Measurements from ENCODE around the gene SCRT2. TPM values are rescaled to one million over a fixed set of nuclear protein-coding genes. Genes with fewer than 3 reads are reported as not detected.

Gene SCRT2
- total and polyA plus RNA-seq, 9 of the 15 experiments (the other 6 are each of a cell fraction or from before 2014, with no cell fraction given), result 0.04 to 0.75 (median 0.13) TPM; not detected in 2

DNA sequence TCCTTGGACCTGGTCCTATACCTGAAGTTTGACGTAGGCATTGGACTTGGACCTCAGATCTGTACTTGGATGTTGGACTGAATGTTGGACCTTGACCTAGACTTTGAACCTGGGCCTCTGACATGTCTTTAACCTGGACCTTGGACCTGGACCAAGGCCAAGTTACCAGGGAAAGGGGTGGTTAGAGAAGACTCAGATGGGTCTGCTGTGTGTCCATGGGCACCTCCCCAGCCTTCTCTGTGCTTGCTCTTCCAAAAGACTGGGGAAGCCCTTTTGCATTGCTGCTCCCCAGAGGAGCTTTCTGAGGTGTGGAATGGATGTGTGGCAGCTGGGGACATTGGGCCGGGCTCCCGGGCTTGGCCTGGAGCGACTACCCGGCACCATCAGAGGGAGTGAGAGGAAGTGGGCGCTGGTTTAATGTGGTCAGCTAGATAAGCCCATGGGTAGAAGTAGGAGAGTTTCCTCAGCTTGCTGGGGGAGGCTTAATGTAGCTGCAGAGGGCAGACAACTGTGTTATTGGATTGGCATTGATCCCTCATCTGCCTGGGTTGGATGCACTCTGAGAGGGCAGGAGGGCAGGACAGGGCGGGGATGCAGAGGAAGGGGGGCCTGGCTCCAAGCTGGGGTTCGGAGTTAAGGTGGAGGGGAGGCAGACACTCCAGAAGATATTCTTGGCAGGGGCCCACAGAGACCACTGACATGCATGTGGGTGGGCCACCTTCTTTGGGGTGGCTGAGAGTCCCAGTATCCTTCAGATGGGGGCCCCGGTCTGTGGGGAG, 4.2 kb downstream of the SCRT2 start (continued):
- TF ChIP-seq, protein P1, sequence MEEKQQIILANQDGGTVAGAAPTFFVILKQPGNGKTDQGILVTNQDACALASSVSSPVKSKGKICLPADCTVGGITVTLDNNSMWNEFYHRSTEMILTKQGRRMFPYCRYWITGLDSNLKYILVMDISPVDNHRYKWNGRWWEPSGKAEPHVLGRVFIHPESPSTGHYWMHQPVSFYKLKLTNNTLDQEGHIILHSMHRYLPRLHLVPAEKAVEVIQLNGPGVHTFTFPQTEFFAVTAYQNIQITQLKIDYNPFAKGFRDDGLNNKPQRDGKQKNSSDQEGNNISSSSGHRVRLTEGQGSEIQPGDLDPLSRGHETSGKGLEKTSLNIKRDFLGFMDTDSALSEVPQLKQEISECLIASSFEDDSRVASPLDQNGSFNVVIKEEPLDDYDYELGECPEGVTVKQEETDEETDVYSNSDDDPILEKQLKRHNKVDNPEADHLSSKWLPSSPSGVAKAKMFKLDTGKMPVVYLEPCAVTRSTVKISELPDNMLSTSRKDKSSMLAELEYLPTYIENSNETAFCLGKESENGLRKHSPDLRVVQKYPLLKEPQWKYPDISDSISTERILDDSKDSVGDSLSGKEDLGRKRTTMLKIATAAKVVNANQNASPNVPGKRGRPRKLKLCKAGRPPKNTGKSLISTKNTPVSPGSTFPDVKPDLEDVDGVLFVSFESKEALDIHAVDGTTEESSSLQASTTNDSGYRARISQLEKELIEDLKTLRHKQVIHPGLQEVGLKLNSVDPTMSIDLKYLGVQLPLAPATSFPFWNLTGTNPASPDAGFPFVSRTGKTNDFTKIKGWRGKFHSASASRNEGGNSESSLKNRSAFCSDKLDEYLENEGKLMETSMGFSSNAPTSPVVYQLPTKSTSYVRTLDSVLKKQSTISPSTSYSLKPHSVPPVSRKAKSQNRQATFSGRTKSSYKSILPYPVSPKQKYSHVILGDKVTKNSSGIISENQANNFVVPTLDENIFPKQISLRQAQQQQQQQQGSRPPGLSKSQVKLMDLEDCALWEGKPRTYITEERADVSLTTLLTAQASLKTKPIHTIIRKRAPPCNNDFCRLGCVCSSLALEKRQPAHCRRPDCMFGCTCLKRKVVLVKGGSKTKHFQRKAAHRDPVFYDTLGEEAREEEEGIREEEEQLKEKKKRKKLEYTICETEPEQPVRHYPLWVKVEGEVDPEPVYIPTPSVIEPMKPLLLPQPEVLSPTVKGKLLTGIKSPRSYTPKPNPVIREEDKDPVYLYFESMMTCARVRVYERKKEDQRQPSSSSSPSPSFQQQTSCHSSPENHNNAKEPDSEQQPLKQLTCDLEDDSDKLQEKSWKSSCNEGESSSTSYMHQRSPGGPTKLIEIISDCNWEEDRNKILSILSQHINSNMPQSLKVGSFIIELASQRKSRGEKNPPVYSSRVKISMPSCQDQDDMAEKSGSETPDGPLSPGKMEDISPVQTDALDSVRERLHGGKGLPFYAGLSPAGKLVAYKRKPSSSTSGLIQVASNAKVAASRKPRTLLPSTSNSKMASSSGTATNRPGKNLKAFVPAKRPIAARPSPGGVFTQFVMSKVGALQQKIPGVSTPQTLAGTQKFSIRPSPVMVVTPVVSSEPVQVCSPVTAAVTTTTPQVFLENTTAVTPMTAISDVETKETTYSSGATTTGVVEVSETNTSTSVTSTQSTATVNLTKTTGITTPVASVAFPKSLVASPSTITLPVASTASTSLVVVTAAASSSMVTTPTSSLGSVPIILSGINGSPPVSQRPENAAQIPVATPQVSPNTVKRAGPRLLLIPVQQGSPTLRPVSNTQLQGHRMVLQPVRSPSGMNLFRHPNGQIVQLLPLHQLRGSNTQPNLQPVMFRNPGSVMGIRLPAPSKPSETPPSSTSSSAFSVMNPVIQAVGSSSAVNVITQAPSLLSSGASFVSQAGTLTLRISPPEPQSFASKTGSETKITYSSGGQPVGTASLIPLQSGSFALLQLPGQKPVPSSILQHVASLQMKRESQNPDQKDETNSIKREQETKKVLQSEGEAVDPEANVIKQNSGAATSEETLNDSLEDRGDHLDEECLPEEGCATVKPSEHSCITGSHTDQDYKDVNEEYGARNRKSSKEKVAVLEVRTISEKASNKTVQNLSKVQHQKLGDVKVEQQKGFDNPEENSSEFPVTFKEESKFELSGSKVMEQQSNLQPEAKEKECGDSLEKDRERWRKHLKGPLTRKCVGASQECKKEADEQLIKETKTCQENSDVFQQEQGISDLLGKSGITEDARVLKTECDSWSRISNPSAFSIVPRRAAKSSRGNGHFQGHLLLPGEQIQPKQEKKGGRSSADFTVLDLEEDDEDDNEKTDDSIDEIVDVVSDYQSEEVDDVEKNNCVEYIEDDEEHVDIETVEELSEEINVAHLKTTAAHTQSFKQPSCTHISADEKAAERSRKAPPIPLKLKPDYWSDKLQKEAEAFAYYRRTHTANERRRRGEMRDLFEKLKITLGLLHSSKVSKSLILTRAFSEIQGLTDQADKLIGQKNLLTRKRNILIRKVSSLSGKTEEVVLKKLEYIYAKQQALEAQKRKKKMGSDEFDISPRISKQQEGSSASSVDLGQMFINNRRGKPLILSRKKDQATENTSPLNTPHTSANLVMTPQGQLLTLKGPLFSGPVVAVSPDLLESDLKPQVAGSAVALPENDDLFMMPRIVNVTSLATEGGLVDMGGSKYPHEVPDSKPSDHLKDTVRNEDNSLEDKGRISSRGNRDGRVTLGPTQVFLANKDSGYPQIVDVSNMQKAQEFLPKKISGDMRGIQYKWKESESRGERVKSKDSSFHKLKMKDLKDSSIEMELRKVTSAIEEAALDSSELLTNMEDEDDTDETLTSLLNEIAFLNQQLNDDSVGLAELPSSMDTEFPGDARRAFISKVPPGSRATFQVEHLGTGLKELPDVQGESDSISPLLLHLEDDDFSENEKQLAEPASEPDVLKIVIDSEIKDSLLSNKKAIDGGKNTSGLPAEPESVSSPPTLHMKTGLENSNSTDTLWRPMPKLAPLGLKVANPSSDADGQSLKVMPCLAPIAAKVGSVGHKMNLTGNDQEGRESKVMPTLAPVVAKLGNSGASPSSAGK (IDR thresholded peaks at IDR 0.05), result no peak
- TF ChIP-seq, protein P2, sequence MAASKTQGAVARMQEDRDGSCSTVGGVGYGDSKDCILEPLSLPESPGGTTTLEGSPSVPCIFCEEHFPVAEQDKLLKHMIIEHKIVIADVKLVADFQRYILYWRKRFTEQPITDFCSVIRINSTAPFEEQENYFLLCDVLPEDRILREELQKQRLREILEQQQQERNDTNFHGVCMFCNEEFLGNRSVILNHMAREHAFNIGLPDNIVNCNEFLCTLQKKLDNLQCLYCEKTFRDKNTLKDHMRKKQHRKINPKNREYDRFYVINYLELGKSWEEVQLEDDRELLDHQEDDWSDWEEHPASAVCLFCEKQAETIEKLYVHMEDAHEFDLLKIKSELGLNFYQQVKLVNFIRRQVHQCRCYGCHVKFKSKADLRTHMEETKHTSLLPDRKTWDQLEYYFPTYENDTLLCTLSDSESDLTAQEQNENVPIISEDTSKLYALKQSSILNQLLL (CRISPR knock-in tag; IDR thresholded peaks at IDR 0.05; ENCODE audit: borderline replicate concordance), result no peak
- TF ChIP-seq TCFL5 (CRISPR knock-in tag; conservative IDR thresholded peaks at IDR 0.05) (no peak), HMG20A (CRISPR knock-in tag; conservative IDR thresholded peaks at IDR 0.05) (no peak), SRSF9 (IDR thresholded peaks at IDR 0.05; ENCODE audit: borderline replicate concordance, low read depth, low read length) (no peak), ZNF589 (CRISPR knock-in tag; IDR thresholded peaks at IDR 0.05; ENCODE audit: low read depth) (0 out of 2 replicates have a peak, but pooled peaks have one; percentile 49), ZNF197 (CRISPR knock-in tag; IDR thresholded peaks at IDR 0.05; ENCODE audit: low read depth) (0 out of 2 replicates have a peak, but pooled peaks have one; percentile 48), BDP1 (IDR thresholded peaks at IDR 0.05; ENCODE audit: insufficient read depth, insufficient read length) (no peak), LCOR (CRISPR knock-in tag; IDR thresholded peaks at IDR 0.05) (peak; percentile 80; the same call in 1 of the 2 replicates)

Data from K562 (cell line).